ENCODE data around the gene IL20RB.

The IL20RB gene

DNA sequence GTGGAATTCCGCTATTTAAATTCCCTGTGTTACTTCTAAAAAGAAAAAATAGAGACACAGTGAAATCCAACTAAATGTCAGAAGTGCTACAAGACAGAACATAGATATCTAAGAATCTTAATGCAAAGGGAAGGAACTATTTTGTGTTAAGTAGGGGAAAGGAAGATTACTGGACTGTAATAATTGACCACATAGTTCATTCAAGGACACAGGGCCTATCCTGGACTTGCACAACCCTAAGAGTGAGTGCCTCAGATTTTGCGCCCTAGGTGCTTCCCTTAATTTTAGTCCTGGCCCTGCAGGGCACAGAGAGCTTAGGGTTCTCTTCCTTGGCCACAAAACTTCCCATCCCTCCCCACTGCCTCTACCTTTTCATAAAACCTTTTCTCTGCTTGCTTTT lies 3.5 kb upstream of the IL20RB start:
- no peak for TF ChIP-seq CTCF (IDR thresholded peaks at IDR 0.05; ENCODE audit: insufficient read depth, low read depth, low read length, missing control alignments)
- DNase-seq (ENCODE audit: low read depth) = no peak
- no peak overlapping the region for H3K4me3 ChIP-seq (ENCODE audit: low read depth, low read length)

- no peak overlapping the region for H3K4me3 ChIP-seq (ENCODE audit: low read depth, low read length)
- no peak for DNase-seq (ENCODE audit: low read depth)
- TF ChIP-seq CTCF (IDR thresholded peaks at IDR 0.05; ENCODE audit: insufficient read depth, low read depth, low read length, missing control alignments) = no peak
Observed at GRCh38 chr3:136954980-136955780, 2.6 kb upstream of the IL20RB start.

DNA sequence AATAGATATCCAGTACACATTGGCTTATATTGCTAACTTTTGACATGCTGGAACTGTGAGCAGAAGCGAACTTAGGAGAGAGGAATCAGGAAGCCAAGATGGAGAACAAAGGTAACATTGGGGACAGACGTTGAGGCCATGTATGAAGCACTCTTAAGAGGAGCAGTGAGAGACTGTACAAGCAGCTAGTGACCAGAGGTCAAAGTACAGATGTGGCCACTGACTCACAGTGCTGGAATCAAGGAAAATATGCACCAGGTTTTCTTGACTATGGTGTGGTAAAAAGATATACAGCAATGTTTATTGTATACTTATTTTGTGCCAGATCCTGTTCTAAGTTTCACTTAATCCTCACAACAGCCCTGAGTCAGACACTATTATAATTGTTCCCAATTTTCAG lies 2.0 kb upstream of the IL20RB start:
- DNase-seq (ENCODE audit: low read depth) = no peak
- TF ChIP-seq CTCF (IDR thresholded peaks at IDR 0.05; ENCODE audit: insufficient read depth, low read depth, low read length, missing control alignments) = no peak

DNA sequence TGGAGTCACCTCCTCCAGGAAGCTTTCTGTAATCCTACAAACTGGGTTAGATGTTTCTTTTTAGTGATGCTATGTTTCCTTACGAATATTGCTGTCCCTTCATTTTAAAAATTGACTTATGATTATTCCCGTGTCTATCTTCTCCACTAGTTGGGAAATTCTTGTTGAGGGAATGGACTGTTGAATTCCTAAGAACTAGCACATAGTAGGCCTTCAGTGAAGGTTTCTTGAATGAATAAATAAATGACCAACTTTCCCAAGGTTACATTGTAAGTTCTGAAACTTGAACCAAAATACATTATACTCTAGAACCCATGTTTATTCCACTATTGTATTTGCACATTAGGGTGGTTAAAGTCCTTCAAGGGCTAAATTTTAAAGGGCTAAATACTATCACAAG lies 812 bp upstream of the IL20RB start:
- no peak for DNase-seq (ENCODE audit: low read depth)
- no peak overlapping the region for H3K4me3 ChIP-seq (ENCODE audit: low read depth, low read length)
- no peak for TF ChIP-seq CTCF (IDR thresholded peaks at IDR 0.05; ENCODE audit: insufficient read depth, low read depth, low read length, missing control alignments)

More for the DNA sequence above, 2.0 kb upstream of the IL20RB start:
- no peak overlapping the region for H3K4me3 ChIP-seq (ENCODE audit: low read depth, low read length)

GRCh38 chr3:136958939-136959338 lies 1.2 kb downstream of the IL20RB start:
- DNase-seq (ENCODE audit: low read depth) = no peak
- no peak for TF ChIP-seq CTCF (IDR thresholded peaks at IDR 0.05; ENCODE audit: insufficient read depth, low read depth, low read length, missing control alignments)
- H3K4me3 ChIP-seq (ENCODE audit: low read depth, low read length) = no peak overlapping the region

DNA sequence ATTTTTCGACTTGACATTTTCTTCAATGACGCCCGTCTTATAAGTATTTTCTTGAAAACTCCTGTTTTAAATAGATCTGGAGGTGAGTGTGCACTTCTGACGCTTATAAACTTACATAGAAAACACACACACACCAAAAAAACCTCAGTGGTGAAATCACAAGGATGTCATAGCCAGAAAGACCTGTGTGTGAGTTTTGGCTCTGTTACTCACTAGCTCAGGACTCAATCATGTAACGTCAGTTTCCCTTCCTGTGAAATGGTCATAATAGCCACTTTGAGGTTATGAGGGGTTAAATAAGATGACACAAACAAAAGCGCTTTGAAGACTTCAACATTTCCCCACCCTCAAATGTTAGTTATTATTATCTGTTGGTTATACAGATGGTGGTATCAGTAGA lies 1.8 kb downstream of the IL20RB start:
- H3K4me3 ChIP-seq (ENCODE audit: low read depth, low read length) = no peak overlapping the region
- TF ChIP-seq CTCF (IDR thresholded peaks at IDR 0.05; ENCODE audit: insufficient read depth, low read depth, low read length, missing control alignments) = no peak
- DNase-seq (ENCODE audit: low read depth) = no peak

Measured in GM12865 (cell line).